Activated T-cell treated with anti-CD3 and anti-CD28 coated beads, Interleukin-2, amount 50 U/mL, for 72 hours (primary cell): ENCODE measurements around the gene CYP21A2. TPM values are rescaled to one million over a fixed set of nuclear protein-coding genes. Genes with fewer than 3 reads are reported as not detected.

Experiments
- ATAC-seq, 2 donors: fragments of 150-1000 bp; cut with Tn5 transposase; replicated peaks in 1 of 2; 2 replicates each; pipeline ENCODE4 v1.10.0; 2021; ENCODE audit warnings: moderate library complexity in 2 of 2, mild to moderate bottlenecking in 1 of 2
- DNase-seq, 2 donors: peaks; one replicate each; pipeline ENCODE4 v3.0.0; 2021 to 2022; ENCODE audit warnings: mixed read lengths in 1 of 2
- H3K27ac Mint-ChIP-seq: one replicate; pipeline ENCODE4 v1.8.0; 2022; ENCODE audit warnings: mild to moderate bottlenecking, moderate library complexity, mixed read lengths
- H3K27me3 Mint-ChIP-seq: one replicate; pipeline ENCODE4 v1.8.0; 2022; ENCODE audit warnings: low read depth, mixed read lengths
- H3K36me3 Mint-ChIP-seq, 2 donors: one replicate each; pipeline ENCODE4 v1.8.0; 2022; ENCODE audit warnings: mixed read lengths in 2 of 2, mild to moderate bottlenecking in 1 of 2; ENCODE audit not compliant: insufficient read depth in 2 of 2
- H3K4me1 Mint-ChIP-seq: one replicate; pipeline ENCODE4 v1.8.0; 2022; ENCODE audit warnings: low read depth, mixed read lengths
- H3K4me3 Mint-ChIP-seq, 2 donors: one replicate each; pipeline ENCODE4 v1.8.0; 2022; ENCODE audit warnings: mild to moderate bottlenecking in 2 of 2, mixed read lengths in 2 of 2, moderate library complexity in 2 of 2
- H3K9me3 Mint-ChIP-seq, 2 donors: one replicate each; pipeline ENCODE4 v1.8.0; 2022; ENCODE audit warnings: mixed read lengths in 2 of 2
- total RNA-seq, 2 donors: library from RNA; stranded (reverse); gene quantifications; one replicate each; pipeline ENCODE4 v1.2.3, GENCODE V29; 2022

The CYP21A2 gene
- total RNA-seq, 2 donors from 2014 or later: 1.1 to 1.3 TPM

- H3K36me3 Mint-ChIP-seq: no peaks in the 10 kb centered on the region
- DNase-seq (no peak), ATAC-seq (no peak)
- H3K9me3 Mint-ChIP-seq: no peaks in the 10 kb centered on the region
- H3K4me3 Mint-ChIP-seq: no peak overlapping the region
- H3K27me3 Mint-ChIP-seq: no peaks in the 10 kb centered on the region
- H3K27ac Mint-ChIP-seq: no peak overlapping the region
- peaks cover 10% of the 10 kb centered on the region for H3K4me1 Mint-ChIP-seq
Observed at GRCh38 chr6:32069878-32070515, 31.8 kb downstream of the CYP21A2 start.

- H3K4me1 Mint-ChIP-seq: peaks cover 5% of the 10 kb centered on the region
- no peak for DNase-seq
- H3K36me3 Mint-ChIP-seq: no peaks in the 10 kb centered on the region
- no peaks in the 10 kb centered on the region for H3K9me3 Mint-ChIP-seq
- no peak overlapping the region for H3K4me3 Mint-ChIP-seq
- H3K27ac Mint-ChIP-seq: no peak overlapping the region
- no peak for ATAC-seq
- no peaks in the 10 kb centered on the region for H3K27me3 Mint-ChIP-seq
Observed at GRCh38 chr6:32070814-32071543, 32.8 kb downstream of the CYP21A2 start.

- DNase-seq (no peak), ATAC-seq (no peak)
- no peaks in the 10 kb centered on the region for H3K4me1 Mint-ChIP-seq
- H3K9me3 Mint-ChIP-seq: no peaks in the 10 kb centered on the region
- no peak overlapping the region for H3K27ac Mint-ChIP-seq
- H3K4me3 Mint-ChIP-seq: no peak overlapping the region
- H3K27me3 Mint-ChIP-seq: no peaks in the 10 kb centered on the region
- no peaks in the 10 kb centered on the region for H3K36me3 Mint-ChIP-seq
Observed at GRCh38 chr6:32073101-32073500, 34.9 kb downstream of the CYP21A2 start.

GRCh38 chr6:32073613-32074012 lies 35.4 kb downstream of the CYP21A2 start:
- ATAC-seq (no peak), DNase-seq (no peak)
- Mint-ChIP-seq H3K9me3 (no peaks in the 10 kb centered on the region), H3K36me3 (no peaks in the 10 kb centered on the region), H3K27ac (no peak overlapping the region), H3K4me3 (no peak overlapping the region), H3K4me1 (no peaks in the 10 kb centered on the region), H3K27me3 (no peaks in the 10 kb centered on the region)

GRCh38 chr6:32074996-32075532 lies 36.8 kb downstream of the CYP21A2 start:
- Mint-ChIP-seq H3K9me3 (no peaks in the 10 kb centered on the region), H3K4me3 (no peak overlapping the region), H3K4me1 (no peaks in the 10 kb centered on the region), H3K27me3 (no peaks in the 10 kb centered on the region), H3K36me3 (no peaks in the 10 kb centered on the region), H3K27ac (no peak overlapping the region)
- no peak for ATAC-seq
- DNase-seq: no peak

- Mint-ChIP-seq H3K36me3 (no peaks in the 10 kb centered on the region), H3K27ac (no peak overlapping the region), H3K9me3 (no peaks in the 10 kb centered on the region), H3K27me3 (peaks cover 4% of the 10 kb centered on the region), H3K4me1 (no peaks in the 10 kb centered on the region), H3K4me3 (no peak overlapping the region)
- no peak for DNase-seq
- ATAC-seq: no peak
Observed at GRCh38 chr6:32075781-32076180, 37.6 kb downstream of the CYP21A2 start.

GRCh38 chr6:32076321-32076809 lies 38.1 kb downstream of the CYP21A2 start:
- Mint-ChIP-seq H3K27me3 (peaks cover 9% of the 10 kb centered on the region), H3K9me3 (no peaks in the 10 kb centered on the region), H3K4me1 (no peaks in the 10 kb centered on the region), H3K36me3 (no peaks in the 10 kb centered on the region), H3K4me3 (no peak overlapping the region), H3K27ac (no peak overlapping the region)
- DNase-seq (no peak), ATAC-seq (no peak)

- Mint-ChIP-seq H3K4me3 (no peak overlapping the region), H3K36me3 (no peaks in the 10 kb centered on the region), H3K9me3 (no peaks in the 10 kb centered on the region), H3K27me3 (peaks cover 31% of the 10 kb centered on the region), H3K27ac (no peak overlapping the region), H3K4me1 (no peaks in the 10 kb centered on the region)
- ATAC-seq (no peak), DNase-seq (no peak)
Observed at GRCh38 chr6:32079566-32080290, 41.5 kb downstream of the CYP21A2 start.

GRCh38 chr6:32081168-32081990 lies 43.2 kb downstream of the CYP21A2 start:
- H3K36me3 Mint-ChIP-seq: no peaks in the 10 kb centered on the region
- H3K4me3 Mint-ChIP-seq: no peak overlapping the region
- no peaks in the 10 kb centered on the region for H3K9me3 Mint-ChIP-seq
- H3K4me1 Mint-ChIP-seq: peaks cover 9% of the 10 kb centered on the region
- ATAC-seq (no peak), DNase-seq (no peak)
- H3K27ac Mint-ChIP-seq: no peak overlapping the region
- H3K27me3 Mint-ChIP-seq: peaks cover 46% of the 10 kb centered on the region

- Mint-ChIP-seq H3K4me3 (no peak overlapping the region), H3K4me1 (peaks cover 15% of the 10 kb centered on the region), H3K27ac (no peak overlapping the region), H3K36me3 (no peaks in the 10 kb centered on the region), H3K27me3 (peaks cover 46% of the 10 kb centered on the region), H3K9me3 (no peaks in the 10 kb centered on the region)
- ATAC-seq: no peak
- no peak for DNase-seq
Observed at GRCh38 chr6:32082478-32082877, 44.3 kb downstream of the CYP21A2 start.

GRCh38 chr6:32082935-32083334 lies 44.7 kb downstream of the CYP21A2 start:
- ATAC-seq (no peak), DNase-seq (no peak)
- Mint-ChIP-seq H3K27ac (no peak overlapping the region), H3K4me1 (peaks cover 15% of the 10 kb centered on the region), H3K9me3 (no peaks in the 10 kb centered on the region), H3K4me3 (no peak overlapping the region), H3K27me3 (peaks cover 46% of the 10 kb centered on the region), H3K36me3 (no peaks in the 10 kb centered on the region)

GRCh38 chr6:32083812-32084768 lies 45.9 kb downstream of the CYP21A2 start:
- Mint-ChIP-seq H3K4me3 (no peak overlapping the region), H3K9me3 (no peaks in the 10 kb centered on the region), H3K27ac (no peak overlapping the region), H3K36me3 (no peaks in the 10 kb centered on the region), H3K4me1 (peaks cover 15% of the 10 kb centered on the region), H3K27me3 (peaks cover 54% of the 10 kb centered on the region)
- ATAC-seq (no peak), DNase-seq (no peak)
